GM19351 (cell line): Measurements from ENCODE around the gene ACSF2.

Experiments
- ATAC-seq: cut with Tn5 transposase; IDR thresholded peaks from one replicate; pipeline ENCODE4 v1.9.1; 2021; ENCODE audit warnings: mild to moderate bottlenecking, moderate library complexity; ENCODE audit not compliant: unreplicated experiment

ACSF2 gene

DNA sequence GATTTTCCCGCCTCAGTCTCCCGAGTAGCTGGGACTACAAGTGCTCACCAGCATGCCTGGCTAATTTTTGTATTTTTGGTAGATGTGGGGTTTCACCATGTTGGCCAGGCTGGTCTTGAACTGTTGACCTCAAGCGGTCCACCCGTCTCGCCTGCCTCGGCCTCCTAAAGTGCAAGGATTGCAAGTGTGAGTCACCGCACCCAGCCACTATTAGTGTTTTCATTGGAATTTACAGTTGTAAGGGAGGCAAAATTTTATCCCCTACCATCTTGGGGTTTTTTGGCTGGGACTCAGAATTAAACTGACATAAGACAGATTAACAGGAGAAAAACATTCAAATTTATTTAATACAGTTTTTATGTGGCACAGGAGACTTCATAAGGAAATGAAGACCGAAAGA is 69.9 kb downstream of the ACSF2 start:
- no peak for ATAC-seq

DNA sequence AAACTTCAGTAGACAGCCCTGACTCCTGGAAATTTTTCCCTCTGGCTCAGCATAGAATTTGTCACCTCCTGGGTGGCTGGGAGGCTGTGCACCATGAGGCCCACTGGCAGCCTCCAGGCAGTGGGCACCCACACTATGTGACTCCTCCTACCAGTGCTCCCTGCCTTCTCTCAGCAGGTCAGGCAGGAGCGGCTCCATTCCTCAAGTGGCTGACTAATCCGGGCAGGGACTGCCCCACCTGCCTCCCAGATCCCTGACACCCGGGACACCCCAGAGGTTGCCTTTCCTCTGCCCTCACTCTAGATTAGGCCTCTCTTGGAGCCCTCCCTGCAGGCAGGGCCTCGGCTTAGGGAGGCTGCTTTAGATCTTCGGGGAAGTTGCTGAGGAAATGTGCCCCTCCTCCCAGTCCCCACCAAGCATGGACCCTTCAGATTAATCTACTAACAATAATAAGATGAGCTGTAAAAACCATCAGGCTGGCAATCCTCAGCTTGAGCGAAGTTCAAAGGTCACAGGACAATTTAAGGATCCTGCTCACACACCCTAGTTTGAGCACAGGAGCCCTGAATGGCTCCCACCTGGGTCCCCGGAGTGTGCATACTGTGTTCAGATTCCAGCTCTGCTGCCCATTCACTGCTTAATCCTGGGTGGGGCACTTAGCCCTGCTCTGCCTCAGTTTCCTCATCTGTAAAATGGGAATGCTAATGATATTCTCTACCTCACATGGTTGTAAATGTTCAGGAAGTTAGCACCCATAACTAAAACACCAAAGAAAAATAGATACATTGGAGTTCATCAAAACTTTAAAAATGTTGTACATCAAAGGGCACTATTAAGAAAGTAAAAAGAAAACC is 72.2 kb downstream of the ACSF2 start:
- no peak for ATAC-seq

DNA sequence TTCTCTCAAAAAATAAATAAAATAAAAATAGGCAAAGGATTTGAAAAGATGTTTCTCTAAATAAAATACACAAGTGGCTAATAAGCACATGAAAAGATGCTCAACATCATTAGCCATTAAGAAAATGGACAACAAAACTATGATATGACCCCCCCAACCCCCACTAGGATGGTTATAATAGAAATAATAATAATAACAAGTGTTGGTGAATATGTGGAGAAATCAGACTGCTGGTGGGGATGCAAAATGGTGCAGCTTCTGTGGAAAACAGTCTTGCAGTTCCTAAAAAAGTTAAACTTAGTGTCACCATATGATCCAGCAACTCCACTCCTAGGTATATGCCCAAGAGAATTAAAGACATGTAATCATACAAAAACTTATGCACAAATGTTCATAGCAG is 73.3 kb downstream of the ACSF2 start:
- no peak for ATAC-seq

DNA sequence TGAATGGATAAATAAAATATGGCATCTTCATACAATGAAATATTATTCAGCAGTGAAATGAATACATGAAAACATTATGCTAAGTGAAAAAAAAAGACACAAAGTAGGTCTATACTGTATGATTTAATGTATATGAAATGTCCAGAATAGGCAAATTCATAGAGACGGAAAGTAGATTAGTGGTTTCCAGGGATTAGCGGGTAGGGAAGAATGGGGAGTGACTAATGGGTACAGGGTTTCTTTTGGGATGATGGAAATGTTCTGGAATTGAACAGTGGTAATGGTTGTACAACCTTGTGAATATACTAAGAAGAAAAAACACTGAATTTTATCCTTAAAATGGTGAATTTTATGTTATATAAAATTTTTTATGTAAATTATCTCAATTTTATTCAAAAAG is 73.7 kb downstream of the ACSF2 start:
- no peak for ATAC-seq

DNA sequence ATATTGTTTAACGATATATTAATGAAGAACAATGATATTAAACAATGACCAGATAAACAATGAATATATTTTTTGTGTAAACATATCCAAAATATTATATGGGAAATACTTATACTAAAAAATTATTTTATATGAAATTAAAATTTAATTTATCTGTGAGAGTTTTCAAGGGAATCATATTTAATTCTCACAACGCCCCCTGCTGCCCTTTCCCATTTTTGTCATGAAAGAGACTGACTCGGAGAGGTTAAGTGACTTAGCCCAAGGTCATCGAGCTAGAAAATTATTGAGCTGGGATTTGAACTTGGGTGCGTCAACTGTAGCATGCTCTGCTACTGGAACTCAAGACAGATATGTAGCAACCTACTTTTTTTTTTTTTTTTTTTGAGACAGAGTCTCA is 75.0 kb downstream of the ACSF2 start:
- no peak for ATAC-seq

DNA sequence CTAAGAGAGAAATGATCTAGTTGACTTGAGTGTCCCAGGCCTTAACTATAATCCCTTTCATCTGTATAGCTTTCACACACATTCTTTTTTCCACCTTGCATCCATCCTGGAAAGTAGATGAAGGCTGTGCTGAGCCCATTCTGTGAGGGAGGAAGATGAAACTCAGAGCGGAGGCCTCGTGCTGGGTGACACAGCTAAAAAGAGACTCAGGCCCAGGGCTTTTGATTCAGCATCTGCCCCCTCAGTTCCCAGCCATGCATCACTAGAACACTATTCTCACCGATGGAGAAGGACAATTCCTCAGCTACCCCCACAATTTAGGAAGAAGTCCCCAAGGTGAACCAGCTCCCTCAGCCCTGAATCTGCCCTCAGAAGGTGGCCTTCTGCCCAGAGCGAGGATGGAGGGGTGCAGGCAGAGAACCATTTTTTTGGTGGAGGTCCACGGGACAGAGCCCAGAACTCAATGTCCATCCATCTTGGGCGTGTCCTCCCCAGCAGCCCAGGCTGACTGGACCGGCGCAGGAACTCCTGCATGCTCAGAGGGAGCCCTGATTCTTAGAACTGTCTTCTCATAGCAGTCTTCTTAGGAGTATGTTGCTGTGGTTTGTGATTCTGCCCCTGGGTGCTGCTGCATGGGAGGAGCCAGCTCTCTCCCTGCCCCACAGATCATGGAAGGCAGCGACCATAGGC is 76.4 kb downstream of the ACSF2 start:
- no peak for ATAC-seq

DNA sequence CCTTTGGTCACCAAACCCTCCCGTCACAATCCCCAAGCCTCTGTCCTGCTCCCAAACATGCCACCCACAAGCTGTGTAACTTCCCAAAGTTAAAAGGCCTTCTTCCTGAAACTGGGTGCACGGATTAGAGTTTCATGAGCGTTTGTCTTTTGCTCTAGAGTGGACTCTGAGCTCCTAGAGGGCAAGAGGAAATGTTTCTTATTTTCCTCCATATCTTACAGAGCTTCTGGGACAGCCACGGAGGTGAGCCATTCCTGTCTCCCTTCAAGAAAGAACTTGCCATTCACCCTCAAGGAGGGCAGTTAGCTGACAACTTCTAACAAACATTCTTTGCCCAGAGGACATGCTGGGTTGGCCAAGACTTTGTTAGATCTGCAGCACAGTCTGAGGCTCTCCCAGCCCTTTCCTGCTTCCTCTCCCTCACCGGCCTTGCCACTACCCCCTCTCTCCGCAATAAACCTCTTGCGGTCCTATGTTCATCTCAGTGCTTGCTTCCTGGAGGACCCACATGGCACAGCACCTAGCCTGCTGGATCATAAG is 79.6 kb downstream of the ACSF2 start:
- no peak for ATAC-seq

DNA sequence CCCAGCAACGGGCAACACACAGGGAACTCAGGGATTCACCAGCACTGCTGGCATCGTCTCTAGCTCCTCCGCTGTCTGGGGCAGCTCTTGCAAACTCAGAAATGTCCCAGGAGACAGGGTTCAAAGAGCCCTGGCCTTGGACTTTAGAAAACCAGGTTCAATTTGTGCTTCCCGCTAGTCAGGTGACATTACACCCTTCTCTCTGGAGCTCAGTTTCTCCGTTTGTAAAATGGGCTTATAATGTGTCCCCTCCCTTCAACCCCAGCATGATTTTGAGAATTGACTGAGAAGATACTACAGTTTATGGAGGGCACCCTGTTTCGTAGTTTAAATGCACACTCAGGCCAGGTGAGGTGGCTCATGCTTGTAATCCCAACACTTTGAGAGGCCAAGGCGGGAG is 80.3 kb downstream of the ACSF2 start:
- ATAC-seq: no peak

DNA sequence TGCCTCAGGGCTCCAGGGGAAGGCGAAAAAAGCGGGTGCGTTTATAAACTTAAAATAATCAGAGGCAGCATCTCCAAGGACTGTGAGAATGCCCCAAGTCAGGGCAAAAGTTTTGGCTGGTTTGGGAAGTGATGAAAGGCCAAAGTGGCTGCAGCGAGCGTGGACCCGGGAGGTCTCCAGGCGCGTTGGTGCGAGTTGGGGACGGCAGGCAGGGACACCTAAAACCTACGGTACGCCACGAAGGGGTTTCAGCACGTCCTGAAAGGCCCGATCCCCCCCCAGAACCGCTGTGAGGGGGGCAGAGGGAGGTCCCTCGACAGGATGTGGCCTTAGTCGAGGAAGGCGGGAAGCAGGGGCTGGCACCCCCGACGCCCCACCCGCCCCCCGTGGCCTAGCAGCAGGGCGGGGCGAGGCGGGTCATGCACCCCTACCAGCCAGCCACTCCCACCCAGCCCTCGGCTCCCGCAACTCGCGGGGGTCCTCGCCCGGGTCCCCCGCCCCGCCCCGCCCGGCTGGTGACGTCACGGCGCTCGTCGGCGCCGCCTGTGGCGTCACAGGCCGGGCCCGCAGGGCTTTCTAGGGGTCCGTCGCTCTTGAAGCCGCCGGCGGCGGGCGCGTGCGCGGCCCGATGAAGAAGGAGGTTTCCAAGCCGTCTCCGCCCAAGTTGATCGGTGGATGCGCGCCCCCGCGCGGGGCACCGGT is 82.0 kb downstream of the ACSF2 start, which contains the start of gene MYCBPAP:
TSS of gene MYCBPAP (plus strand) at position 569 of the 702 bp plus-strand sequence. CDS start 236 bp downstream, outside the sequence.
- ATAC-seq: peak; percentile 41

DNA sequence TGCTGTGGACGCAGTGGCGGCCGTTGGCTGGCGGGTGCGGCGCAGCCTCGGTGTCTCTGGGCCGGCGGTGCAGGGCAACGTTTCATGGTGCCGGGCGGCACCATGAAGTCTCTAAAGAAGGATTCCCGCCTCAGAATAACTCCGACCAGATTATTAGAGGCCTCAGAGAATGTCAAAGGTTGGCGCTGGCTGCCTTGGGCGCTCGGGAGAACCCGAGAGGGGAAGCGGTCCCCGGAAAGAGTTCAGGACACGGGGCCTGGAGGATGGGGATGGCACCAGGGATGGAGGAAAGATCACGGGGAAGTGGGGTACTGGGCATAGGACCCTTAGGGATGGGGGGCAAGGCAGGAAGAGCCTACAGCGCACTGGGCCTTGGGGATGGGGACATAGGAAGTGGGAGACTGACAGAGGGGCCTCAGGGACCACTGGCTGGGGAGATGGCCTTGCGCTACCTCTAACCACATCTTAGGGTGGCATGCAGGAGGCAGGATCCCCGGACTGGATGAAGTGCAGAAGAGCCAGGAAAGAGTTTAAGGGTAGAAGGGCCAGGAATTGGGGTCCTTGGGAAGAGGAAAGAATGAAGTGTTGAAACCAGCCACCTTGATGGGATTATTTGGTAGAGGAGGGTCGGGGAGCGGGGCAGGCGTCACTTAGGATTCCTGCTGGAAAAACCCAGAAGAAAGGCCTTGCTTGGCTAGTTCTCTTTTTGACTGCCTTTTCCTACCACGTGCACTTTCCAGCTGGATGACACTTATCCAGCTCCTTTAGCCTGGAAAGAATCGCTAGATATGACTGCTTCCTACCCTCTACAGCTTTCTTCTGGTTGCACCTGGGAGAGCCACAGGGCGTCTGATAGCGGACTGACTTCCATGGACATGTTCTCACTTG is 82.8 kb downstream of the ACSF2 start:
- no peak for ATAC-seq

DNA sequence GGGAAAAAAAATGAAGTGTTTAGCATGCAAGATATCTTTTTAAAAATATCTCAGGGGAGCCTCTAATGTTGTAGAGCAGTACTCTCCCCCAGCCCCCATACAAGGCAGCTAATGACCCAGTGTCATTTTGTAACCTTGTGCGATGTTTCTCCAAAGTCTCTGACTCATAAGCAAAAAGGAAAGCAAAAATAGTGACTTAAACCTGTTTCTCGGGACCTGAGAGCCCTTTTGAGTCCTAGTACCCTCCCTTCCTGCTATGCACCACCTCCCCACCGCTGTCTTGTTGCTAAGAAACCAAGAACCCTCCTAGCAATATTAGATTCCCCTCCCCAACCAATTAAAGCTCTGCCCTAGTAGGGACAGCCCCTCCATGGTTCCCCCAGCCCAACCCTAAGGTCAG is 85.0 kb downstream of the ACSF2 start:
- ATAC-seq: peak; percentile 80

DNA sequence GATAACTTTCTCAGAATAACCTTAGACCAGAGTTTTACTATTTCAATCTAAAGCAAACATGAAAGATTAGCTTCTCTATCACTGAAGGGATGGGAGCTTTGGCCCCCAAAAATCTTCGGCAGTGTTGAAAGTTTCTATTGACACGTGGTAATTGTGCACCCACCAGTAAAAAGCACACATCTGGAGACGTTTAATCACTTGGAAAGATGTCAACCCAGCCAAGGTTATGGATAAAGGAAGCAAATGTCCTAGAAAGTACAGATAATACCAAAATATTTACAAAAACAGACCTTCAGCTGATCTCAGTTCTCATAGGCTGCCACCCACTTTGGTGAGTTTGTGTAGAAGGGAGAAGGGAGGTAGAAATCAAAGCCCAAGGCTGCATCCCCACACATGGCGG is 87.5 kb downstream of the ACSF2 start:
- ATAC-seq: no peak

DNA sequence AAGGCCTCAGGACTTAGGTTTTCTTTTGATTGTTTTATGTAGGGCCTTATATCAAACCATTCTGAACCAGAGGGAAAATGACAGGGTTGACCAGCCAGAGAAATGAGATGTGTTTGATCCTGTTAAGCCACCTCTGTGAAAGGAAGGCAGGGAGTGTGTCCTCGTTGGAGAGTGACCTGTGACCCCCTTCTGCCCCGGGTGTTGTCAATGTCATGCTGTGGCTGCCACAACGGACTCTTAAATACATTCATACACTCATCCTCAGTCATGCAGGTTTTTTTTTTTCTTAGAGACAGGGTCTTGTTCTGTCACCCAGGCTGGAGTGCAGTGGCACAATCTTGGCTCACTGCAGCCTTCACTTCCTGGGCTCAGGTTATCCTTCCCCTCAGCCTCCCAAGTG is 88.4 kb downstream of the ACSF2 start:
- ATAC-seq: no peak

DNA sequence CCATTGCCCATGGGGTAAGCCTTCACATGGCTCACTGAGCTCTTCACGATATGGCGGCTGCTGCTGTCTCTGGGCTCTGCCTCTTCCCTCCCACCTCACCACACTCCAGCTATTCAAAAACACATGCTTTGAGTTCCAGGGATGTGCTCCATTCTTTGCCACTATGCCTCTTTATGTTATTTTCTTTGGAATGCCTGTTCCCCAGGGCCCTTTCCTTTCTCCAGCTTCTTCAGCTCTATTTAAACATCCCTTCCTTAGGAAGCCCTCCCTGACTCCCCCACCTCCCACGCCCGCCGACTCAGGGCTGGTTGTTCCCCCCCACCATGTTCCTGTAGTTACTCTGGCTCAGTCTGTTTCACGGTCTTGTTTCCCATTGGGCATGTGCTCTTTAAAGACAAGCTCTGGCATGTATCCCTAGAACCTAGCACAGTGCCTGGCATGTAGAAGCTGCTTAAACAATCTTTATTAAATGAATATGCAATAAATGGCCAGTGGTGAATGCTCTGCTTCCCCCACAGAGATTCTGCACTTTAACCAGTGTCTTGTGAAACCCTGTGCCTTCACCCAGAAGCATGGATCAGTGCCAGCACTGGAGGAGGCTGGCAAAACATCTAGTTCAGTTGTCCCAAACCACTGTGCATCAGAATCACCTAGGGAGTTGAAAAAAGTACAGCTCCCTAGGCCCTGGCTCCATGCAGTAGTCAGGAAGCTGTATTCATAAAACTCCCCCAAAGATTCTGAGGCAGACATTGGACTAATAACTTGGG is 89.1 kb downstream of the ACSF2 start:
- ATAC-seq: no peak

DNA sequence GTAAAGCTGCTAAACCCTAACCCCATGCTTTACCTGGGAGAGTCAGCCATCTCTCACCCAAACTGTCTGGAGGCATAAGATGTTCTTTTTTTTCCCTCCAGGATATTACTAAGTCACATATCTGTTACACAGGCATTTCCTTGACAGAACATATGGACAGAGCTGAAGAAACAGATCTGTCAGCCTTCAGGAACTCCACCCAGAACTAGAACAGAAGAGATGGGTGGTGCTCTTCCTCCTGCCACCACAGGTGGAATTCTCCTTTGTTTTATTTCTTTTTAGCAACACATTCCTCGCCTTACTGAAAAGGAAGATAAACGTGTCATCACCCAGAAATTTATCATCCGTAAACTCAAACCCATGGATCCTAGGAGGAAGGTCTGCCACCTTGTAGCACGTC is 91.0 kb downstream of the ACSF2 start:
- no peak for ATAC-seq

DNA sequence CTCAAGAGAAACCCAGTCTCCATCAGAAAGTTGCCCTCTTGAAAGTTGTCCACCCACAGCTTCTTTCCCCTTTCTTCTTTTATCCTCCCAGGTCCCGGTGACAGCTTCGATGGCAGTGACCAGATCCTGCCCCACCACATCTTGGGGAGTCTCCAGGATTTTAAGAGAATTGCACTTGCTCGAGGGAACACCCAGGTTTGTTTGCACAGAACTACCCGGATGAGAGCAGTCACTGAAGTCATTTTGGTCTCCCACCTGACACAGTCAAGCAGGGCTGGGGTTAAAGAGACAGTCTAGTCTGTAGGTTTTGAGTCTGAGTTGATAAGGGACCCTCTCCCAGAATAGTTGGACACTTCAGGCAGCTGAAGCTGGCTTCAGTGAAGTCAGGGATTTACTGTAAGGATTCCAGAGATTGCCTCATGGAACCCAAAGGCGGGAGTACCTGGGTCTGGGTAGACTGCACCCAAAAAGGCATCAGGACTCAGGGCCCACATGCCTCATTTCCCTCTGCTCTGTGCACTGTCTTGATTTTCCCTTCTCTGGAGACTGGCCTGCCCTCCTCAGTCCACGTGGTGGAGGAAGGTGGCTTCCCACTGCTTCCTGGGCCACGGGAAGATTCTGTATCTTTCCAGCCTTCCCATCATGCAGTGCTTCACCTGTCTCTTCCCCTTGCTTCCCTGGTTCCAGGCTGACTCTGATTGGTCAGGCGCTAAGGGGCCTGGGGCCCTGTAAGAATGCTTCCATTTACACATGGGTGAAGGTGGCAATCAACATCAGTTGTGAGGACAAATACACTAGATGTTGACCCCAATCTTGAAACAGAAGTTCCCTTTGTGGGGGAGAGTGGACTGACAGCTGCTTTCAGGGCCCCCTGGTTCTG is 91.7 kb downstream of the ACSF2 start:
- ATAC-seq: no peak

DNA sequence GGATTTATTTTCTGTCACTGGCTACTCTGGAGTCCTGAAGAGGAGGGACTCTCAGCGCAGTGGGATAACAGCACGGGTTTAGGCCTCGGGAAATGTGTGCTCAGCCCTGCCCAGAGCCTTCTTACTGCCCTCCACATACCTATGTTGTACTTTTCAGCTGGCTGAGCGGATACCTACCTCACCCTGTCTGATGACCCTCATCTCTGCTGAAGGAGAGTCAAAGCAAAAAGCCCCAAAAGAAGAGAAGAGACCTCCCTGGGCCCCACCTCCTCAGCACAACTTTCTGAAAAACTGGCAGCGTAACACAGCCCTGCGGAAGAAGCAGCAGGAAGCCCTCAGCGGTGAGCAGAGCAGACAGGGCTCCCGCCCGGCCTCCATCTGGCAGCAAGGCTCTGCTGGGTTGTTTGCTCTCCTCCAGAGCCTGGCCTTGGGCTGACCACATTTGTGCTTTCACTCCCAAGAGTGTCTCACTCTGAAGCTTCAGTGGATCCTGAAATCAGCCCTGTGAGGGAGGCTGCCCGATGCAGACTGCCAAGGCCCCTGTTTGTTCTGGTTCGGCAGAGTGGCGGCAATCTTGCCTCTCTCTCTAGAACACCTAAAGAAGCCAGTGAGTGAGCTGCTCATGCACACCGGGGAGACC is 92.5 kb downstream of the ACSF2 start:
- ATAC-seq: no peak

DNA sequence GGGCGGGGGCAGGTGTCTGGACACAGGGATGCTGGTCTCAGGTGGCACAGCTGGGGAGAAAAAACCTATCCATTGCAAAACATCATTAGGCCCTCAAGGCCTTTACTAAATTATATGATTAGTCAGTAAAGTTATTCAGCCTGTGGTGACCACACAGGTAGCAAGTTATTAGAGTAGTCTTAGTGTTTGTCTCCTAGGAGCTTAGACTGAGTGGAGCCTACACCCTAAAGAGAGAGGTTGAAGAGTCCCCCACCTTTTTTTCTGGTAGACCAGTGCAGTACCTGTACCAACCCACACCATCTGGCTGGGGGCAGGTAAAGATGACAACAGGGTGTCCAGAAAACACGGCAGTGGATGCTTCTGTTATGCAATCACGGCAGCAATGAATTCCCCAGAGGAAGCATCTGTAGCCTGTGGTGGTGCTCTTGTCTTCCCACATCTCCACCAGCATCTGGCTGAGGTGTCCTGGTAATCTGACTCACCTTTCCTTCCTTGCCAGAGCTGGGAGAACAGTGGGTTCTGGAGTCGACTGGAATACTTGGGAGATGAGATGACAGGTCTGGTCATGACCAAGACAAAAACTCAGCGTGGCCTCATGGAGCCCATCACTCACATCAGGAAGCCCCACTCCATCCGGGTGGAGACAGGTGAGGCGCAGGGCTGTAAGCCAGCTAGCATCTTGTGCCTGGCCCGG is 93.3 kb downstream of the ACSF2 start:
- no peak for ATAC-seq
